ENCODE results near the gene RAB30. TPM values are rescaled to one million over a fixed set of nuclear protein-coding genes. Genes with fewer than 3 reads are reported as not detected.
"Not testable (repeated sequence)": the region's sequence is repeated elsewhere in the genome, so short reads cannot be mapped to it uniquely, and the experiment has no call there.

The RAB30 gene
- total RNA-seq, 1 donor from 2014 or later = 13.6 TPM

GRCh38 chr11:82950502-82950901 lies 121.2 kb downstream of the RAB30 start:
- not testable (repeated sequence) for DNase-seq (ENCODE audit: low read depth)

GRCh38 chr11:82949352-82949751 lies 122.3 kb downstream of the RAB30 start:
- no peak for DNase-seq (ENCODE audit: low read depth)

- DNase-seq (ENCODE audit: low read depth) = no peak
Measured at GRCh38 chr11:82945682-82946081, 126.0 kb downstream of the RAB30 start.

- DNase-seq (ENCODE audit: low read depth) = not testable (repeated sequence)
Measured at GRCh38 chr11:82945041-82945440, 126.7 kb downstream of the RAB30 start.

GRCh38 chr11:82944198-82944597 lies 127.5 kb downstream of the RAB30 start:
- no peak for DNase-seq (ENCODE audit: low read depth)

GRCh38 chr11:82943430-82943829 lies 128.3 kb downstream of the RAB30 start:
- not testable (repeated sequence) for DNase-seq (ENCODE audit: low read depth)

- peak; percentile 48 for DNase-seq (ENCODE audit: low read depth)
Measured at GRCh38 chr11:82942376-82942775, 129.3 kb downstream of the RAB30 start.

GRCh38 chr11:82939456-82939855 lies 132.2 kb downstream of the RAB30 start:
- DNase-seq (ENCODE audit: low read depth) = no peak

- peak; percentile 44 for DNase-seq (ENCODE audit: low read depth)
Measured at GRCh38 chr11:82937554-82937953, 134.1 kb downstream of the RAB30 start.

- DNase-seq (ENCODE audit: low read depth) = no peak
Measured at GRCh38 chr11:82936261-82936660, 135.4 kb downstream of the RAB30 start.

GRCh38 chr11:82932564-82932963 lies 139.1 kb downstream of the RAB30 start:
- DNase-seq (ENCODE audit: low read depth) = no peak

GRCh38 chr11:82930734-82931133 lies 141.0 kb downstream of the RAB30 start:
- no peak for DNase-seq (ENCODE audit: low read depth)

GRCh38 chr11:82930229-82930628 lies 141.5 kb downstream of the RAB30 start:
- DNase-seq (ENCODE audit: low read depth) = no peak

GRCh38 chr11:82929121-82929520 lies 142.6 kb downstream of the RAB30 start:
- DNase-seq (ENCODE audit: low read depth) = no peak

GRCh38 chr11:82927264-82927880 lies 144.3 kb downstream of the RAB30 start:
- DNase-seq (ENCODE audit: low read depth) = peak; percentile 59

GRCh38 chr11:82924522-82925224 lies 147.0 kb downstream of the RAB30 start:
- DNase-seq (ENCODE audit: low read depth) = no peak

Other genes starting within 250 kb of the RAB30 start
- gene PRCP, start 171.5 kb downstream of the RAB30 start, total RNA-seq = 29.6 and 30.3 TPM in 2 replicates
- gene DDIAS, start 170.2 kb downstream of the RAB30 start, total RNA-seq = 0.94 and 1.2 TPM in 2 replicates
- gene PCF11, start 85.2 kb upstream of the RAB30 start, total RNA-seq = 39.3 and 53.3 TPM in 2 replicates
- gene ANKRD42, start 121.8 kb upstream of the RAB30 start, total RNA-seq = 4.7 and 4.8 TPM in 2 replicates
- gene CCDC90B, start 214.5 kb upstream of the RAB30 start, total RNA-seq = 88.8 and 108 TPM in 2 replicates

Measured in myocyte (in vitro differentiated cells).